Kidney epithelial cell (primary cell): ENCODE measurements around the gene HNRNPL. TPM values are rescaled to one million over a fixed set of nuclear protein-coding genes. Genes with fewer than 3 reads are reported as not detected.

Experiments
- DNase-seq: peaks from one replicate; pipeline ENCODE4 v3.0.0-alpha.2; 2010; ENCODE audit warnings: low read depth
- H3K27me3 ChIP-seq: 2 replicates; pipeline ENCODE4 v1.6.0; 2011; ENCODE audit warnings: low read length; ENCODE audit not compliant: control insufficient read depth, insufficient read depth
- H3K36me3 ChIP-seq: 2 replicates; pipeline ENCODE4 v1.5.1; 2011; ENCODE audit warnings: low read length; ENCODE audit not compliant: control insufficient read depth, insufficient read depth
- H3K4me3 ChIP-seq: 2 replicates; pipeline ENCODE4 v1.5.1; 2011; ENCODE audit warnings: low read depth, mild to moderate bottlenecking, control low read depth, low read length
- CTCF ChIP-seq: IDR thresholded peaks from 2 replicates; pipeline ENCODE4 v1.5.1; 2011; ENCODE audit warnings: mild to moderate bottlenecking, moderate library complexity, low read length, control low read depth, inconsistent platforms; ENCODE audit not compliant: insufficient read depth, poor library complexity, severe bottlenecking
- total RNA-seq: library from RNA; depleted of rRNA; stranded (reverse); fragments of >200 nt; gene quantifications from 2 replicates; pipeline ENCODE4 v1.2.3, GENCODE V29; 2015

HNRNPL gene
- 192 and 200 TPM in 2 replicates for total RNA-seq

GRCh38 chr19:38849860-38850435 is at the start of gene HNRNPL:
Gene HNRNPL, minus strand, starts transcription at chr19:38849986. Its CDS starts 20 bp downstream, at chr19:38849966.
- H3K27me3 ChIP-seq: no peaks in the 10 kb centered on the region
- H3K4me3 ChIP-seq: peak within 1 kb of the TSS; percentile 63
- H3K36me3 ChIP-seq: peaks cover 2% of the 10 kb centered on the region
- peak; percentile 53 for TF ChIP-seq CTCF
- peak; percentile 100 for DNase-seq

DNA sequence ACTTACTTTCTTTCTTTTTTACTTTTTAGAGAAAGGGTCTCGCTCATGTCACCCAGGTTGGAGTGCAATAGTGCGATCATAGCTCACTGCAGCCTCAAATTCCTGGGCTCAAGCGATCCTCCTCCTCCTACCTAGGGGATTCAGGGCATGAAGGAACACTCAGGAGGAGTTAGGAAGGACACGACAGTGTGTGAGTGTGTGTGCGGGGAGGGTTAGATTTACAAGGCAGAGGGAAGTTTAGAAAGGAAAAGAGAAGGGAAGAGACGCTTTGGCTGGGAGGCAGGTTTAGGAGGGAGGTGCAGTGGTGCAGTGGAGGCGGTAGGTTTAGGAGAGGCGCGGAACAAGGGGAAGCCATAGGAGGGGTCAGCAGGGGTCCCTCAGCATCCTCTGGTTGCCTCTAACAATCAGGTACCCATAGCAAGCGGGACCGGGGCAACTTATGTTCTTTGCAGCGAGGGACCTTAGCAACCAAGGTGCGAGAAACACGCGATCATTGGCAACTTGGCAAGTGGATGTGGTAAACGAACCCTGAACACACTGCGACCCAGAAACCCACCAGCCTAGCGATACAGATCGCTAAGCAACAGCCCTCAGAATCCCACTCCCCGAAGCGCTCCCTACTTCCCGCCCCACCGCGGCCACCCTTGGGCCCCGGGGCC is 49.1 kb upstream of the HNRNPL start:
- no peak for DNase-seq
- TF ChIP-seq CTCF: no peak
- Histone ChIP-seq H3K4me3 (peak overlapping the region; percentile 74), H3K27me3 (no peaks in the 10 kb centered on the region), H3K36me3 (no peaks in the 10 kb centered on the region)

DNA sequence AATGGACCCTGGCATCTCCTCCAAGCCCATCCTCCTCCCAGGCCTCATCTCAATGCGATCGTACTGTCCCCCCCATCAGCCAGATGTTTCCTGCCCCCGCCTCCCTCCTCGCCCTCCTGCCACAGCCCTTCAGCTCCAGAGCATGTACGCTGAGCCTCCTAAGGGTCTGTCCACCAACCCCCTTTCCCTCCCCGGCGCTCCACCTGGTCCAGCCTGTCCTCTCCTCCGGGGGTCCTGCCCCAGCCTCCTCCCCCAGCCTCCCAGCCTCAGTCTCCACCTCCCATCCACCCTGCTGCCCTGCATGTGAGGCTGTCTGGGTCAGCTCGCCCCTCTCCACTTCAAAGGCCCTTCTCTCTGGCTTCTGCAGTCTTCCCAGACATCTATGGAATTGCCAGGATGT is 45.2 kb upstream of the HNRNPL start:
- H3K36me3 ChIP-seq: no peaks in the 10 kb centered on the region
- no peak for TF ChIP-seq CTCF
- H3K27me3 ChIP-seq: no peaks in the 10 kb centered on the region
- no peak for DNase-seq
- H3K4me3 ChIP-seq: no peak overlapping the region

- no peak overlapping the region for H3K4me3 ChIP-seq
- DNase-seq: no peak
- TF ChIP-seq CTCF: no peak
- no peaks in the 10 kb centered on the region for H3K27me3 ChIP-seq
- no peaks in the 10 kb centered on the region for H3K36me3 ChIP-seq
These were observed 43.6 kb upstream of the HNRNPL start for GRCh38 chr19:38893341-38893771.

DNA sequence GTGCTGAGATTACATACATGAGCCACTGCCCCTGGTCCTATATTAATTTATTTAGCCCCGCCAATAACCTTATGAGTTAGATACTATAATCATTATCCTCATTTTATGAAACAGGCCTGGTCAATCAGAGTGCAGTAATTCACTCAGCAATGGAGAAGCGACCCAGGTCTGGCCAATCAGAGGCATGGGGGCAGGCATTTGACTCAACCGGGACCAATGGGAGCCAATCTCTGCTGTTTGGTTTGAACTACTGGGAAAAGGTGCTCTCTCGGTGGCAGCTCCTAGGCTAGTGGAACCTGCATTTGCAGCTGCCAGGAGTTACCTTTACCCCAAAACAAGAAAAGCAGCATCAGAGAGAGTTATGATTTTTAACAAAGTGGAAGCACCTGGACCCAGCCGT is 43.1 kb upstream of the HNRNPL start:
- Histone ChIP-seq H3K27me3 (no peaks in the 10 kb centered on the region), H3K36me3 (peaks cover 1% of the 10 kb centered on the region), H3K4me3 (no peak overlapping the region)
- DNase-seq: no peak
- no peak for TF ChIP-seq CTCF

DNA sequence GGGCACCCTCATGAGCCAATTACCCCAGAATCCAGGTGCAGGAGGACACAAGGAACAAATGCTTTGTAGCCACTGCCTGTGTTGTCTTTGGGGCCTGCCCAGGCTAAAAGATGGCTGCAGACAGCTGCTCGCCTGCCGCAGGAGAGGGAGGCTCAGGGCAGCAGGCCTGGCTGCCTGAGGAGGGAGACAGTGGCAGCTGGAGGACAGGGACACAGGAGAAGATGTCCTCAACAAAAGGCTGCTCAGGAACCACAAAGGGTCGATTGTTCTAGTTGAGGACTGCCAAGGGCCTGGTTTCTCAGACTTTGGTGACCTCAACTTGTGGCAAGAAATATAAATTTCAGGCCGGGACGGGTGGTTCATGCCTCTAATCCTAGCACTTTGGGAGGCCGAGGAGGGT is 42.0 kb upstream of the HNRNPL start:
- Histone ChIP-seq H3K36me3 (peaks cover 1% of the 10 kb centered on the region), H3K4me3 (no peak overlapping the region), H3K27me3 (no peaks in the 10 kb centered on the region)
- no peak for DNase-seq
- no peak for TF ChIP-seq CTCF
